Inflammatory macrophage (primary cell): ENCODE results near the gene TUBA1B.

Experiments used
- DNase-seq, 2 donors: peaks; one replicate each; pipeline ENCODE4 v3.0.0-alpha.2; 2020 to 2022

TUBA1B gene

DNA sequence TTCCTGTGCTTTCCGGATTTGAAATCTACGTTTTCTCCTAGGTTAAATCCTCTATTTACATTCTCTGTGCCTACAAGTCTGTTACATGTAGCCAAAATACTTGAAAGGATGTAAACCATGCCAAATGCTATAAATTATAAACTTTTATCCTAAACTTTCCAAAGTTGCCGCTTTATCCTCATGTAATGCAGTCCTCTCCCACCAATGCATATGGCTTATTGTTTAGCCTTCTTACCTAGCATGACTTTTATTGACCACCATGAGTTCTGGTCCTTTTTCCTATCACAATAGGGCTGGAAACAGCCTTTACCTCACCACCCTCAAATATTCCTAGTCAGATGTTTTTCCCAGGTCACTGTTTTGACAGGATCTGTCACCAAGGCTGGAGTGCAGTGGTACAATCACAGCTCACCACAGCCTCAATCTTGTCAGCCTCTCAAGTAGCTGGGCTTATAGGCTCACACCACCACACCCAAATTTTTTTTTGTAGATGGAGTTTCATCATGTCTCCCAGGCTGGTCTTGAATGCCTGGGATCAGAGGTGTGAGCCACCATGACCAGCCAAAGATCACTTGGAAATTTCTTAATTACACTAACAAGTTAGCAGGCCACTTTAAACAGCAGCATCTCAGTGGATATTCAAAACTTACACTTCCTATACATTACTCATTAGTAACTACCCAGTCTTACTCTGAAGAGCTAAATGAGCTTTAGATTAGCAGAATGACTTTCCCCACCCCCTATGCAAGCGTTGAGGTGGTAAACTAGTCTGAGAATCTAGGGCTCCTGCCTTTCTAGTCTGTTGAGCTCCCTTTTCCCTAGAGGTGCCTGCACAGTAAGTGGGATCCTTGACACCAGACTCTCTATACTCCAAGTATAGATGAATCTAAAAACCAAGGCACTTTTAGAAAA lies 4.1 kb downstream of the TUBA1B start:
- DNase-seq, result no peak

DNA sequence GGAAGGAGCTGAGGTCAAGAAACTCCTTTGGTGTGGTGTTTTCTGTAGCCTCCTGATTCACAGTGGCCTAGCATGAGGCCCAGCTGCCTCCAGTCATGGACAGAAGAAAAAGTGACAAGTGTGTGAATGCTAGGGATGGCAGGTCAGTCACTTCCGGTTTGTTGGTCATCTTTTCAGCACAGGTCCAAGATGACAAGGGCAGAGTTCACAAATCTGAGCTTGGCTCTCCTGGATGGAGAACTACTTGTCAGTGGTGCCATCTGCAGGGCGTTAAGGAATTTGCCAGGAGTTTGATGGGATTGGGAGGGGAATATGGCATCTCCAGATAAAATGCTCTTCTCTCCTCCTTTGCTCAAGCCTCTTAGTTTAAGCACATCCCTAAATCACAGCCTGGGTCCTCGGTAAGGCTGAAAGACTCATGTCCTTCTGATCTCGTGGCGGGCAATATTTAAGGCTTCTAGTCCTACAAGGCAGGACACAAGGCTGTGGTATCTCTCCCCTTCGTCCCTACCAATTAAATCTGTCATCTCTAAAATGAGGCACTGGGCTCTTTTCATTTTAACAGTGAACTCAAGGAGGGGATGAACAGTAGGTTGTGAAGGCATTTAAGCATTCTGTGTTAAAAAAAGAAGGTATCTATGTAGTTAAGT lies 10.0 kb downstream of the TUBA1B start:
- DNase-seq, result peak; percentile 61 to 70

- DNase-seq, result no peak
Observed at GRCh38 chr12:49111206-49111605, 20.0 kb downstream of the TUBA1B start.

DNA sequence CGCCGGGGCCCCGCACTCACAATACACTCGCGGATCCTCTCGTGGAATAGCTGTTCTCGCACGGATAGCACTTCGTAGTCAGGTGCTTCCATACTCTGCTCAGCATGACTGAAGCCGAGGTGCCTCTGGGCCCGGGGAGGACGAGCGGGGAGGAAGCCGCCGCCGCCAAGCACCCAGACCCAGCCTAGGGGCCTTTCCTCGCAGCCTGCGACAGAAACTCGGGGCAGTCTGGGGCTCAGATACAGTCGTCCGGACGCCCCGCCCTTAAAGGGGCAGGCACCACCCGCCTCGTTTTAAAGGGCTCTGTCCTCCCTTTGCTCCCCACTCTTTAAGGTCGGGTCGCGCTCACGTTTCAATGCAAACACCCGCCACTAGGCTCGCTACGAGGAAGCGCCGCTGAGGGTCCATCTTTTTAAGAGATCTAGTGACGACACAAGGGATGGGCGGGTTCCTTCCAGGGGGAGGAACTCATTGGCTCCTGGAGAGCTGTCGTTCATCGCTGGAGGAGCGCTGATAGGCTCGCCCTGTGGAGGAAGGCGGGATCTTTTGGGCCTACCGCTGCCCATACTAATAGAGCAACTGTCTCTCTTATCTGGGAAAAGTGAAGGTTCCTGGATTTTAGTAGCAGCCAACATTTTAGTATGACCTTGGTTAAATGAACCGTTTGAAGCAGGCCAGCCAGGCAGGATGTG lies 20.6 kb downstream of the TUBA1B start, which contains the start of gene LMBR1L:
LMBR1L (minus strand) TSS at position 384 of the 692 bp plus-strand sequence; CDS start at position 92, 292 bp downstream.
- peak; percentile 99 to 100 for DNase-seq

DNA sequence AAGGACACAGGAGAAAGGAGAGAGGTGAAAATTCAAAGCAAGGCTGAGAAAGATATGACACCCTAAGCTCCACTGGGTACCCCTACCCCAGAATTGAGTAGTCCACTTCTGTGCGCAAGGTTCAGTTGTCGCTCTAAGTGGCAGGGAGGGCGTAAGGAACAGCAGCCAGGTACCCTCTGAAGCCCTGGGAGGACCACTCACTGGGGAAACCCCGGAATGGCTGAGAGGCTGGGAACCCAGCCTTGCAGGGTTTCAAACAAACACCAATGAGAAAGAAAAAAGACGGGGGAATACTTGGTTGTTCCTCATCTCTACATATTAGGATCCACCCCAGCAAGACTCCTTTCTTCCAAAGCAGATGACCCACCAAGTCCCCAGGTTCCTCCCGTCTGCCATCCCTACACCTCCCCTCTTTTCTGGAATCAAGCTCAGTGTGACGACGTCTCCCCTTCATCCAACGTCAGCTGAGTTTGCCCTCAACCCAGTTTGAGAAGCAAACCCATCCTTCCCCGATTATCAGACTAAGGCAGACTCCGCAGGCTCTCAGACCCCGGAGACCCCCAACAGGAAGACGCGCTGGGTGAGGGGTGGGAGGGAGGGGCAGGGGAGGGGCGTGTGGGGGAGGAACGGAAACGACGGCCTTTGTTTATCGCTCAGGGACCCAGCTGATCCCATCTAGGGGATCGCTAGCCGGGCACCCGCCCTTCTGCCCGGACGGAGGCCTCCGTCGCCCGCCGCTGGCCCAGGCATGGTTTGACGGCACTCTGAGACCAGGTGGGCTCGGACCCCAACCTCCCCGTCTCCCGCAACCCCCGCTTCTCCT lies 21.3 kb downstream of the TUBA1B start:
- DNase-seq, result no peak

DNA sequence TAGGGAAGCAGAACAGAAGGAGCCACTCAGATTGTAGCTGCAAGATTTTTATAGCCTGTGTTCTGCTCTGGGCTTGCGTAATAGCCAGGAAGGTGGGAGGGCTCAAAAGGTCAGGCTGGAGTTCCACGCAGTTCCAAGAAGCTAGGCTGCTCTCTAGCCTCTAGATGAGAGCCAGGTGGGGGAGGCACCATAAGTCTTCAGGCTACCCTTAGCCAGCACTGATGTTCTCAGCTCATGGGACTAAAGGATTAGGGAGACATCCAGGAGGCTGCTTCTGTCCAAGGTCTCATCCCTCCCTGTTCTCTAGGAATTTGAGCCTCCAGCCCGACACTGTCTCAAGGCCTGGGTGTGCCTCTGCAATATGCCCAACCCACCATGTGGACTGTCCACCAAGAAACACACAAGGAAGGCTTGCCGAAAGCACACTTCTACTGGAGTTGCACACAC lies 22.2 kb downstream of the TUBA1B start:
- peak; percentile 74 to 84 for DNase-seq

DNA sequence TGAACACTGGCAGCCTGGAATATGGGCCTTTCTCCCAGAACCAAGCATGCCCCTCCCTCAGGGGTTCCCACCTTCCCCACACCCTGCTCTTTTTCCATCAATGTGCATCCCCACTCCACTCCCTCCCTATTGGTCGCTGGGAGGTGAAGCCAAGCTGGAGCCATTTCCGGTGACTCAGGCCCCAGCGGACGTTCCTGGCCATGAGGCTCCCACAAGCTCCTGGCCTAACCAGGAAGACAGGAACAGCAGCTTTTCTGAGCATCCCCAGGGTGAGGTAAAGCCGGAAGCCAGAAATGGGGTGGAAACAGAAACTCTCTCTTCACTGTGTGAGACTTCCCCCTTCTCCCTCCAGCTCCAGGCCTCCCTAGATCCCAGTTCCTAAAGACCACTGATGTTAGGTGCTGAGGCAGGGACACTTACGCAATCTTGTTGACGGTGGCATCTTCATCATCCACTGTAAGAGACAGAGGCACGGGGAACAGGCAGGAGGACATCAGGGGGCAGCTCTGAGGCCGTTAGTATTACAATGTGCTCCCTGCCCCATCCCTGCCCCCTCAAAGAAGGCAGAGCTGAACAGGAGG lies 25.6 kb downstream of the TUBA1B start:
- no peak for DNase-seq

- DNase-seq, result no peak
Observed at GRCh38 chr12:49104822-49105221, 26.4 kb downstream of the TUBA1B start.

DNA sequence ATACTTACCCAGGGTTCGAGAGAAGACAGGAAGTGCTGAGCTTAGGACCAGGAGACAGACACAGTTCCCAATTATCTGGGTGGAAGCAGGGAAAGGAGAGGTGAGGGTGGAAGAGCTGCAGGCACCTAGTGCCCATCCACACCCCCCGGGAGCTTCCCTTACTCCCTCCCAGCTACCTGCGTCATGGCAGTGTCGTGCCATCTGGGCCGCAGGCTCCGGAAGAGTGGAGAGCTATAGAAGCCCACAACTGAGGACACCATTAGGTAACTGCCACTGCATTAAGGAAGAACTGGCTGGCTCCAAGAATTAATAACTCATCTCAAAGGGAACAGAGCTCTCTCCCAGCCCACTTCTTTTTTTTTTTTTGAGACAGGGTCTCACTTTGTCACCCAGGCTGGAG lies 30.8 kb downstream of the TUBA1B start:
- DNase-seq, result no peak

DNA sequence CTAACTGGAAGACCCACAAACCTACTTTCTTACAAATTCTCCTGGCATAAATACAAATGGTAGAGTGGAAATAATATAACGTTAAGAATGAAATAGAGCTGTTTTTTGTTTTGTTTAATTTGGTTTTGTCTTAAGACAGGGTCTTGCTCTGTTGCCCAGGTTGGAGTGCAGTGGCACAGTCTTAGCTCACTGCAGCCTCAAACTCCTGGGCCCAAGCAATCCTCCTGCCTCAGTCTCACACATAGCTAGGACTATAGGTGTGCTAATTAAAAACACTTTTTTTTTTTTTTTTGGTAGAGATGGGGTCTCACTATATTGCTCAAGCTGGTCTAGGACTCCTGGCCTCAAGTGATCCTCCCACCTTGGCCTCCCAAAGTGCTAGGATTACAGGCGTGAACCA lies 32.5 kb downstream of the TUBA1B start:
- DNase-seq, result no peak

- peak; percentile 44 to 52 for DNase-seq
Observed at GRCh38 chr12:49098035-49098451, 33.2 kb downstream of the TUBA1B start.

DNA sequence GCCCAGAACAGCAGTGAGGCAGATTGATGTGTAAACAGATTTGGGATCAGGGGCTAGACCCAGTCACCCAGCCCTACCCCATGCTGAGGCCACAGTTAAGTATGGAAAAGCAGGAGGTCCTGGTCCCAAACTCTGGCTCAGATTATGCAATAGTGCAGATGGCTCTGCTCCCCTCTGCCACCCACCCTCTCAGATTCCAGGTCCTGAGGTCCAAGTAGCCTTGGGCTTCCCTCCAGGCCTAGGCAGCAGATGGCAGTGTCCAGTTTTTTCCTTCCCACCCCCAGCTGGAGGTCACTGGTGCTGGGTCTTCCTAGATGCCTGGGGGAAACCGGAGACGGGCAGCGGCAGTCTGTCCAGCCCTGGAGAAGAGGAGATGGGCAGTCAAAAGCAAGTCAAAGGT lies 33.8 kb downstream of the TUBA1B start:
- no peak for DNase-seq

GRCh38 chr12:49094975-49095365 lies 36.2 kb downstream of the TUBA1B start:
- no peak for DNase-seq

DNA sequence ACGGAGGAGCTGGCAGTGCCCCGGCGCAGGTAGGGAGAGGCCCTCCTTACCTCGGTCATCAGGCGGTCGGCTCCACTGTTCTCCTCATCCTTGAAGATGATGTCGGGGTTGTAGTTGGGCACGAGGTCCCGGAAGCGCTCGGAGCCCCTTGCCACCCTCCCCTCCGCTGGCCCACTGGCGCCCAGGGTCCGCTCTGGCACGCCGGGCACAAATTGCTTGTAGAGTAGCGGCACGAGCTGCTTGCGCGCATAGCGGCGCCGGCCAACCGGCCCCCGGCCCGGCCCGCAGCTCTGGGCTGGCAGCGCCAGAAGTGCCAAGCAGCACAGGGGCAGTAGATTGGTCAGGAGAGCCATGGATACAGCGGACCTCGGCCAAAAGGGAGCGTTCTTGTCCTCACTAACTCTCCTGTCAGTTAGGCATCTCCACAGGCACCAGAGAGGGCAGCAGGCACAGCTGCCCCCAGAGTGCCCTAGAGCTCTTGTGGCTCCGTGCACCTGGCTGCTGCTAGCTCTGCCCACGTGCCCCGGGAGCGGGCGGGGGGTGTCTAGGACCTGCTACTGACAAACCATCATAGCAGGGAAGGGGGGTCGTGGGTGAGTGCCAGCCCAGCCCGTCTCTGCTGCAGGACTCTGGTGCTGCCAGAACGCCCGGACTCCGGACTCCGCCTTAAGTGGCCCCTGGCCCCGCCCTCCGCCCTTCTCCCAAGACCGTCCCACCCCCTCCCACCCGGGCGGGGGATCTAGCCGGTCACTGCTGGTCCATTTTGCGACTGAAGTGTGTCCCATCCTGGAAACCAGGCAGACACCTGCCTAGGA lies 36.8 kb downstream of the TUBA1B start, which contains the start of gene DHH:
DHH (minus strand) TSS at position 642 of the 815 bp plus-strand sequence; CDS start at position 353, 289 bp downstream.
- DNase-seq, result no peak

GRCh38 chr12:49093792-49094159 lies 37.4 kb downstream of the TUBA1B start:
- no peak for DNase-seq

GRCh38 chr12:49092816-49093406 lies 38.3 kb downstream of the TUBA1B start:
- no peak for DNase-seq

- peak; percentile 16 to 22 for DNase-seq
Observed at GRCh38 chr12:49092086-49092815, 38.9 kb downstream of the TUBA1B start.

GRCh38 chr12:49091836-49092085 lies 39.4 kb downstream of the TUBA1B start:
- DNase-seq, result no peak

- no peak for DNase-seq
Observed at GRCh38 chr12:49091056-49091835, 39.9 kb downstream of the TUBA1B start.
